Head of caudate nucleus (tissue), 42 donors: ENCODE measurements around the gene AHNAK2.
"Not testable (repeated sequence)": the region's sequence is repeated elsewhere in the genome, so short reads cannot be mapped to it uniquely, and the experiment has no call there.

Source experiments
- DNase-seq, 42 donors: peaks; one replicate each; pipeline versions ENCODE4 v3.0.0 to v3.0.0-alpha.2; 2020 to 2021; ENCODE audit warnings: mixed read lengths in 7 of 42
- intact Hi-C: fragments of 100-400 bp; cut with DNase I; formaldehyde crosslinking; loops from one replicate; pipeline ENCODE4 v1.15.0; 2022

Gene AHNAK2

DNA sequence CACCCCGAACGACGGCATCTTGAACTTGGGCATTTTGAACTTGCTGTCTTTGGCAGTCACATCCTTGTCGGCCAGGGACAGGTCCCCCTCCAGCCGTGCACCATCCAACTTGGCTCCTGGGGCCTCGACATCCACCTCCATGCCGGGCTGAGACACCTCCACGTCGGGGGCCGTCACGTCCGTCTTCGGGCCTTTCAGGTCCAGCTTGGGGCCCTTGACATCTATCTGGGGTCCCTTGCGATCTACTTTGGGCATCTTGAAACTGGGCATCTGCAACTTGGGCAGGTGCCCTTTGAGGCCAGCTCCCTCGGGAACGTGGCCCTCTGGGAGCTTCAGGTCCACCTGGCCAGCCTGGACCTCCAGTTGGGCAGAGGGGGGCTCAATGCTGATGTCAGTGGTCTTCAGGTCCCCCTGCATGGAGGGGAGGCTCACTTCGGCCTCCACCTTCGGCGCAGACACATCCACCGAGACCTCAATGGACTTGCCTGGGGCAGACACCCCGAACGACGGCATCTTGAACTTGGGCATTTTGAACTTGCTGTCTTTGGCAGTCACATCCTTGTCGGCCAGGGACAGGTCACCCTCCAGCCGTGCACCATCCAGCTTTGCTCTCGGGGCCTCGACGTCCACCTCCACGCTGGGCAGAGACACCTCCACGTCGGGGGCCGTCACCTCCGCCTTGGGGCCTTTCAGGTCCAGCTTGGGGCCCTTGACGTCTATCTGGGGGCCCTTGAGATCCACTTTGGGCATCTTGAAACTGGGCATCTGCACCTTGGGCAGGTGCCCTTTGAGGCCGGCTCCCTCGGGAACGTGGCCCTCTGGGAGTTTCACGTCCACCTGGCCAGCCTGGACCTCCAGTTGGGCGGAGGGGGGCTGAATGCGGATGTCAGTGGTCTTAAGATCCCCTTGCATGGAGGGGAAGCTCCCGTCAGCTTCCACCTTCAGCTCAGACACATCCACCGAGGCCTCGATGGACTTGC lies 31.9 kb downstream of the AHNAK2 start:
- intact Hi-C loops, DNase-seq: not testable (repeated sequence)

DNA sequence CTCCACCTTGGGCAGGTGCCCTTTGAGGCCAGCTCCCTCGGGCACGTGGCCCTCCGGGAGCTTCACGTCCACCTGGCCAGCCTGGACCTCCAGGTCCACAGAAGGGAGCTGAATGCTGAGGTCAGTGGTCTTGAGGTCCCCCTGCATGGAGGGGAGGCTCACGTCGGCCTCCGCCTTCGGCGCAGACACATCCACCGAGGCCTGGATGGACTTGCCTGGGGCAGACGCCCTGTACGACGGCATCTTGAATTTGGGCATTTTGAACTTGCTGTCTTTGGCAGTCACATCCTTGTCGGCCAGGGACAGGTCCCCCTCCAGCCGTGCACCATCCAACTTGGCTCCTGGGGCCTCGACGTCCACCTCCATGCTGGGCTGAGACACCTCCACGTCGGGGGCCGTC lies 32.9 kb downstream of the AHNAK2 start:
- DNase-seq, intact Hi-C loops: not testable (repeated sequence)

- intact Hi-C loops, DNase-seq: not testable (repeated sequence)
Measured at GRCh38 chr14:104944436-104945205, 33.6 kb downstream of the AHNAK2 start.

DNA sequence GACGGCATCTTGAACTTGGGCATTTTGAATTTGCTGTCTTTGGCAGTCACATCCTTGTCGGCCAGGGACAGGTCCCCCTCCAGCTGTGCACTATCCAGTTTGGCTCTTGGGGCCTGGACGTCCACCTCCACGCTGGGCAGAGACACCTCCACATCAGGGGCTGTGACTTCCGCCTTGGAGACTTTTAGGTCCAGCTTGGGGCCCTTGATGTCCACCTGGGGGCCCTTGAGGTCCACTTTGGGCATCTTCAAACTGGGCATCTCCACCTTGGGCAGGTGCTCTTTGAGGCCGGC lies 34.2 kb downstream of the AHNAK2 start:
- peak in 1 of 42 donors; percentile 0 for DNase-seq

GRCh38 chr14:104943216-104944015 lies 34.8 kb downstream of the AHNAK2 start:
- DNase-seq: peak in 1 of 42 donors; percentile 9

More for the DNA sequence above, 34.2 kb downstream of the AHNAK2 start:
- intact Hi-C loops: not testable (repeated sequence)

GRCh38 chr14:104942586-104942985 lies 35.6 kb downstream of the AHNAK2 start:
- DNase-seq: peak in 1 of 42 donors; percentile 6
- intact Hi-C loops: no loop called here

More at GRCh38 chr14:104943216-104944015, 34.8 kb downstream of the AHNAK2 start:
- intact Hi-C loops: not testable (repeated sequence)

- intact Hi-C loops: no loop called here
- DNase-seq: peak in 1 of 42 donors; percentile 6
Measured at GRCh38 chr14:104941508-104942365, 36.4 kb downstream of the AHNAK2 start.

DNA sequence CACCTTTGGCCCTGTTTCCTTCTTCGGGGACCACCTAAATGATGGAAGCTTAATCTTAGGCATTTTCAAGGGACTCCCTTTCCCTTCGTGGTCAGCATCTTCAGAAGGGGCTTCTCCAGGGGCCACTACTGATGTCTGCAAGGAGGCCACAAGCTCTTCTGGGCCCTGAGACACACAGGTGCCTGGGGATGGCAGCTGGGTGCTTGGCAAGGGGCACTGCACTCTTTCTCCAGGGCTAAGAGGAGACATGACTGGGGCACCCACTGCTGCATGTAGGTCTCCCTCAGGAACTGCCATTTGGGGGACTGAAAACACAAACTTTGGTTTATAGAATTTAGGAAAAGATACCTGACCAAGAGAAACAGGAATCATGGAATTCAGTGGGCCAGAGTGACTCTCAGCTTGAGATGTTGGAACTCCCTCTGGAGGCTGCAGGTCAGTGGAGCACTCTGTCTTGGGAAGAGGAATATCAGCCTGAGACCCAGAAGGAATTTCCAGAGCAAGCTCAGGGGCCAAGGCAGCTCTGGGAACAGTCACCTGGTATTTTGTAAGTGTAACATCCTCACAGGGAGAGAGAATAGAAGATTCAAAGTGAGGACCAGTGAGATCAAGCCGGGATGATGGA lies 37.5 kb downstream of the AHNAK2 start:
- intact Hi-C loops: no loop called here
- DNase-seq: no peak

GRCh38 chr14:104939666-104940410 lies 38.3 kb downstream of the AHNAK2 start:
- DNase-seq: no peak
- intact Hi-C loops: no loop called here

DNA sequence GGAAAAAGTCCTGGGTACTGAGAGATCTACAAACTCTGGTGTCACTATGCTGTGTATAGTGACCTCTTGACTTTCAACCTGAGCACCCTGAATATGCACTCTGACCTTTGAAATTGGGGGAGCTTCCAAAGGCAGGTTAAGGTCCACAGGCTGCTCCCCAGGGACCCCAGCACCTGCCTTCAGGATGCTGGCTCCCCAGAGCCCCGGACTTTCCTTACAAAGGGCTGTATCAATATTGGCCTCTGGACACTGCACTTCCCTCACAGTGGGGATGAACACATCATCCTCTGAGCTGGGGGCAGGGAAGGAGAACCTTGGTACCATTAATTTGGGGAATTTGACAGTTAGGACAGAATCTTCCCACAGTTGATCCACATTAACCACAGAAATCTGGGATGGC lies 39.2 kb downstream of the AHNAK2 start:
- DNase-seq: no peak
- intact Hi-C loops: no loop called here

- intact Hi-C loops: no loop called here
- DNase-seq: no peak
Measured at GRCh38 chr14:104938436-104938835, 39.7 kb downstream of the AHNAK2 start.

GRCh38 chr14:104937694-104938365 lies 40.3 kb downstream of the AHNAK2 start:
- intact Hi-C loops: no loop called here
- DNase-seq: peak in 1 of 42 donors; percentile 19

- intact Hi-C loops: no loop called here
Measured at GRCh38 chr14:104937161-104937560, 41.0 kb downstream of the AHNAK2 start.

DNA sequence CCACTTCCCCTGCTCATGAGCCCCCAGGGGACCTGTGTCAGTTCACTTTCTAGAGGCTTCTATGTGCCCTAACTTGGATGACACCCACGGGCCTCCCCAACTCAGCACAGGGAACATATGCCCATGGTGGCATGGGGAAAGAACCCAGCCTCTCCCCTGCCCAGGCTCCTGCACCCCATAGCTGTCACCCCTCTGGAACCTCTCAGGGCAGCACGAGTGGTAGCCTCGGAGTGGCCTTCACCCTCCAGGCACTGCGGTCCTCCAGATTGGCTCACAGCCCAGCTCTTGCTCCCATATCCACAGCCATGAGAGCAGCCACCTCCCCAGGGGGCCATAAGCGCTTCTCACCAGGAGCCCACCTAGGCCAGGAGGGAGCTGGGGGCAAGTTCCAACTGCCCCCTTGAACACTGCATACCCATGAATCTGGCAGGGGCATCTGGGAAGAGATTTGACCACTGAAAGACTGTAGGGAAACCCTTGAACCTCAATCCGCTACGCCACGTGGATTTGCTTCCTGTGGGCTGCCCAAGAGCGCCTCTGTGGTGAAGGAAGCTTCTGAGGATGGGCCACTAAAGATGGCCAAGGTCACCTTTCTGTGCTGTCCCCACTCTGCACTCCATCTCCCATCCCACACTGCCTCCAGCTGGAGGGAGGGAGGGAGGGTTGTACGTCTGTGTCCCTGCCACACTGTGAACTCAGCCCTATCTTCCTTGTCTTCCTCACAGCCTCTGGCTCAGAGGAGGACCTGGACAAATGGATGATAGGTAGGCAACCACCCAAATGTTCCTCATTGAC lies 41.6 kb downstream of the AHNAK2 start:
- DNase-seq: no peak
- intact Hi-C loops: no loop called here

More at GRCh38 chr14:104937161-104937560, 41.0 kb downstream of the AHNAK2 start:
- DNase-seq: no peak

- DNase-seq: no peak
- intact Hi-C loops: no loop called here
Measured at GRCh38 chr14:104935955-104936354, 42.2 kb downstream of the AHNAK2 start.
